Colonic mucosa (tissue), 4 donors: Measurements from ENCODE around the gene HPS6. TPM values are rescaled to one million over a fixed set of nuclear protein-coding genes. Genes with fewer than 3 reads are reported as not detected.
A peak's percentile ranks its signal among the peaks of the same experiment; 100 is the strongest.
"Not testable (repeated sequence)": the region's sequence is repeated elsewhere in the genome, so short reads cannot be mapped to it uniquely, and the experiment has no call there.

Source experiments
- DNase-seq: peaks from one replicate; pipeline ENCODE4 v3.0.0-alpha.2; 2020
- H3K27ac ChIP-seq: fragments of 200-600 bp; one replicate; pipeline ENCODE4 v1.8.0; 2021
- H3K27me3 ChIP-seq: fragments of 200-600 bp; one replicate; pipeline ENCODE4 v1.8.0; 2021
- H3K36me3 ChIP-seq: fragments of 200-600 bp; one replicate; pipeline ENCODE4 v1.8.0; 2021
- H3K4me1 ChIP-seq: fragments of 200-600 bp; one replicate; pipeline ENCODE4 v1.8.0; 2021; ENCODE audit warnings: mild to moderate bottlenecking
- H3K4me3 ChIP-seq: fragments of 200-600 bp; one replicate; pipeline ENCODE4 v1.8.0; 2021
- H3K9ac ChIP-seq, 2 donors: one replicate each; pipeline ENCODE4 v1.7.0; 2013; ENCODE audit warnings: control low read depth in 2 of 2, low read depth in 2 of 2, low read length in 2 of 2
- H3K9me3 ChIP-seq: fragments of 200-600 bp; one replicate; pipeline ENCODE4 v1.8.0; 2021
- CTCF ChIP-seq: fragments of 200-600 bp; IDR thresholded peaks from one replicate; pipeline ENCODE4 v1.8.0; 2022; ENCODE audit warnings: antibody characterized with exemption, mild to moderate bottlenecking
- intact Hi-C: fragments of 100-400 bp; cut with DNase I; formaldehyde crosslinking; loops from one replicate; pipeline ENCODE4 v1.14.1; 2022
- total RNA-seq, 2 donors: library from RNA; stranded (reverse); fragmentation: NEBNext Ultra II Directional in 1 of 2; extraction: Animal tissue kit (Norgen Biotek cat#: 25700) in 1 of 2; gene quantifications; one replicate each; pipeline ENCODE4 v1.2.1, GENCODE V29; 2021
- donor health status: healthy.
- donor health status: DM: no; HTN: no; CAD: no.
- donor health status: DM: no; HTN: no; CAD: no.

HPS6 gene
- total RNA-seq, 2 donors from 2014 or later: 21.9 to 26.6 TPM

- Histone ChIP-seq H3K4me1 (no peaks in the 10 kb centered on the region), H3K9me3 (no peaks in the 10 kb centered on the region), H3K36me3 (no peaks in the 10 kb centered on the region), H3K4me3 (no peak overlapping the region), H3K27me3 (no peaks in the 10 kb centered on the region), H3K27ac (no peak overlapping the region), H3K9ac (no peak overlapping the region)
- no peak for TF ChIP-seq CTCF
- intact Hi-C loops: no loop called here
- no peak for DNase-seq
These were observed 19.1 kb upstream of the HPS6 start for GRCh38 chr10:102046095-102046494.

- Histone ChIP-seq H3K4me3 (peak overlapping the region; percentile 88), H3K27ac (peak overlapping the region; percentile 95), H3K9ac (peak overlapping the region; percentile 69 to 89)
- peak; percentile 44 for DNase-seq
- H3K9me3 ChIP-seq, intact Hi-C loops, H3K36me3 ChIP-seq, H3K27me3 ChIP-seq, H3K4me1 ChIP-seq: not testable (repeated sequence)
These were observed 10.1 kb upstream of the HPS6 start for GRCh38 chr10:102054881-102055646.

- H3K4me1 ChIP-seq: no peaks in the 10 kb centered on the region
- peak within 1 kb of the TSS; percentile 95 for H3K27ac ChIP-seq
- no peaks in the 10 kb centered on the region for H3K36me3 ChIP-seq
- TF ChIP-seq CTCF: no peak
- peak within 1 kb of the TSS; percentile 88 for H3K4me3 ChIP-seq
- no peaks in the 10 kb centered on the region for H3K9me3 ChIP-seq
- no peaks in the 10 kb centered on the region for H3K27me3 ChIP-seq
- peak; percentile 95 for DNase-seq
- H3K9ac ChIP-seq: peak within 1 kb of the TSS; percentile 69 to 89
- intact Hi-C loops: no loop called here
These were observed 9.3 kb upstream of the HPS6 start, which contains the start of gene ARMH3 for GRCh38 chr10:102055647-102056419. Gene ARMH3 (minus strand): TSS chr10:102056173. CDS start chr10:102040114, 16,059 bp downstream.

GRCh38 chr10:102059987-102060386, 5.2 kb upstream of the HPS6 start:
- Histone ChIP-seq H3K9me3 (no peaks in the 10 kb centered on the region), H3K4me3 (no peak overlapping the region), H3K27ac (no peak overlapping the region), H3K9ac (no peak overlapping the region), H3K4me1 (no peaks in the 10 kb centered on the region), H3K36me3 (no peaks in the 10 kb centered on the region), H3K27me3 (no peaks in the 10 kb centered on the region)
- intact Hi-C loops: no loop called here
- DNase-seq: no peak
- no peak for TF ChIP-seq CTCF

GRCh38 chr10:102064503-102064867, 664 bp upstream of the HPS6 start:
- peak overlapping the region; percentile 95 for H3K27ac ChIP-seq
- DNase-seq: no peak
- H3K4me1 ChIP-seq: peaks cover 25% of the 10 kb centered on the region
- no peak for TF ChIP-seq CTCF
- no peaks in the 10 kb centered on the region for H3K27me3 ChIP-seq
- no peak overlapping the region for H3K4me3 ChIP-seq
- H3K9me3 ChIP-seq: no peaks in the 10 kb centered on the region
- H3K9ac ChIP-seq: peak overlapping the region in 1 of 2 donors; percentile 94
- intact Hi-C loops: no loop called here
- no peaks in the 10 kb centered on the region for H3K36me3 ChIP-seq
